GM12801 (cell line): ENCODE data around the gene UNC79.

ENCODE experiments used
- TF ChIP-seq, protein P1 (sequence below): IDR thresholded peaks from one replicate; pipeline ENCODE4 v1.5.1; 2011; ENCODE audit warnings: control low read depth; ENCODE audit not compliant: insufficient read length; ENCODE audit errors: extremely low read depth

UNC79 gene

DNA sequence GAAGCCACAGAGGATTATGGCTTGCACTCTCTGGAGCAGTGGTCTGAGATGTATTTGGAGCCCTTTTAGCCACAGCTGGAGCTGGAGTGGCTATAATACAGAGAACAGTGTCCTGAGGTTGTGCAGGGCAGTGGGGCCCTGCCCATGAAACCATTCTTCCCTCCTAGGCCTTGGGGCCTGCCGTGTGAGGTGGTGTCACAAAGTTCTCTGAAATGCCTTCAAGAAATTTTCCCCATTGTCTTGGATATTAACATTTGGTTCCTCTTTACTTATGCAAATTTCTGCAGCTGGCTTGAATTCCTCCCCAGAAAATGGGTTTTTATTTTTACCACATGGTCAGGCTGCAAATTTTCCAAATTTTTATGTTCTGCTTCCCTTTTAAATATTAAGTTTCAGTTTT, 79.3 kb downstream of the UNC79 start:
- TF ChIP-seq, protein P1, sequence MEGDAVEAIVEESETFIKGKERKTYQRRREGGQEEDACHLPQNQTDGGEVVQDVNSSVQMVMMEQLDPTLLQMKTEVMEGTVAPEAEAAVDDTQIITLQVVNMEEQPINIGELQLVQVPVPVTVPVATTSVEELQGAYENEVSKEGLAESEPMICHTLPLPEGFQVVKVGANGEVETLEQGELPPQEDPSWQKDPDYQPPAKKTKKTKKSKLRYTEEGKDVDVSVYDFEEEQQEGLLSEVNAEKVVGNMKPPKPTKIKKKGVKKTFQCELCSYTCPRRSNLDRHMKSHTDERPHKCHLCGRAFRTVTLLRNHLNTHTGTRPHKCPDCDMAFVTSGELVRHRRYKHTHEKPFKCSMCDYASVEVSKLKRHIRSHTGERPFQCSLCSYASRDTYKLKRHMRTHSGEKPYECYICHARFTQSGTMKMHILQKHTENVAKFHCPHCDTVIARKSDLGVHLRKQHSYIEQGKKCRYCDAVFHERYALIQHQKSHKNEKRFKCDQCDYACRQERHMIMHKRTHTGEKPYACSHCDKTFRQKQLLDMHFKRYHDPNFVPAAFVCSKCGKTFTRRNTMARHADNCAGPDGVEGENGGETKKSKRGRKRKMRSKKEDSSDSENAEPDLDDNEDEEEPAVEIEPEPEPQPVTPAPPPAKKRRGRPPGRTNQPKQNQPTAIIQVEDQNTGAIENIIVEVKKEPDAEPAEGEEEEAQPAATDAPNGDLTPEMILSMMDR, result no peak

GRCh38 chr14:93511001-93511400, 80.3 kb downstream of the UNC79 start:
- TF ChIP-seq, protein P1, result no peak

GRCh38 chr14:93520053-93520607, 89.4 kb downstream of the UNC79 start:
- TF ChIP-seq, protein P1, result no peak

DNA sequence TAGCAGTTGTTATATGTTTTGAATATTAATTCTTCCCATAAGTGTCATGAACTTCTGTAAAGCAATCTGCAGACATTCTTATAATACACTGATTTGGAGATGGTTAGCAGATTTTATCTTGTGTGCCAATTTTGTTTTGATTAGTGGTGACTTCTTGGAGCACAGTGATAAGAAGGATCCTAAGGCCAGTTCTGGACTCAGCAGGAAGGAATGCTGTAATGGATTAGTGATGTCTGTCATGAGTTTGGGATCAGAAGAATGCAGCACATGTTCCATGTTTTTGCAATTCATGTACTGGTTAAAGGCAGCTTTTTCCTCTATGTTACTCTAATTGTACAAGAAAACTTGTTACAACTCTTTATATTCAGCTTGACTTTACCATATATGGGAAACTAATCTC, 91.5 kb downstream of the UNC79 start:
- TF ChIP-seq, protein P1, result no peak

GRCh38 chr14:93525696-93526451, 95.1 kb downstream of the UNC79 start:
- TF ChIP-seq, protein P1, result no peak

GRCh38 chr14:93527203-93527607, 96.5 kb downstream of the UNC79 start:
- TF ChIP-seq, protein P1, result no peak

GRCh38 chr14:93528884-93529558, 98.3 kb downstream of the UNC79 start:
- TF ChIP-seq, protein P1, result no peak
